ENCODE results near the gene SMARCB1.
A peak's percentile ranks its signal among the peaks of the same experiment; 100 is the strongest.

Gene SMARCB1

DNA sequence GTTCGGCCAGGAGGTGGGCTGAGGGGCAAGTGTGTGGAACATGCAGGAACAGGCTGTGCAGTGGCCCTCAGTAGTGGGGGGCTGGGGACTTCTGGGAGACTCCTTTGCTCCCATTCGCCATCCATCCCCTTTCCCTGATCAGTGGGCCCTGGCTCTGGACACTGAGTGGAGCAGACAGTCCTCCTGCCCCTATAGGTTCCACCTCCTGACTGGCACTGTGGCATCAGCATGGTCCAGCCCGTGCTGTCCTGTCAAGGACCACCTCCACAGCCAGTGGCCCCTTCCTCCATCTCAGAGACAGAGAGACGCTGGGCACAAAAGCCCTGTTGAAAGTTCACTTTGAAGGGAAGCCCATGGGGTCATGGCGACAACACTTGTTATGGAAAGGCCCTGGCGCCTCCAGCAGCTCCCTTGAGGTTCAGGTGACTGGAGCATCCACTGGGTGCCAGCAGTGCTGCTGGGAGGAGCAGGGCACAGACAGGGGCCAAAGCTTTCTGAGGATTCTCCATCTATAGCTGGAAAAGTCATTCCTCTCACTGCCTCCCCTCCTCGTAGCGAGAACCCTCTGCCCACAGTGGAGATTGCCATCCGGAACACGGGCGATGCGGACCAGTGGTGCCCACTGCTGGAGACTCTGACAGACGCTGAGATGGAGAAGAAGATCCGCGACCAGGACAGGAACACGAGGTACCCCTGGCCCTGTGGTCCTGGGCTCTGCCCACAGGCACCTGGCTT, 46.4 kb downstream of the SMARCB1 start:
- peak; percentile 36 for DNase-seq

DNA sequence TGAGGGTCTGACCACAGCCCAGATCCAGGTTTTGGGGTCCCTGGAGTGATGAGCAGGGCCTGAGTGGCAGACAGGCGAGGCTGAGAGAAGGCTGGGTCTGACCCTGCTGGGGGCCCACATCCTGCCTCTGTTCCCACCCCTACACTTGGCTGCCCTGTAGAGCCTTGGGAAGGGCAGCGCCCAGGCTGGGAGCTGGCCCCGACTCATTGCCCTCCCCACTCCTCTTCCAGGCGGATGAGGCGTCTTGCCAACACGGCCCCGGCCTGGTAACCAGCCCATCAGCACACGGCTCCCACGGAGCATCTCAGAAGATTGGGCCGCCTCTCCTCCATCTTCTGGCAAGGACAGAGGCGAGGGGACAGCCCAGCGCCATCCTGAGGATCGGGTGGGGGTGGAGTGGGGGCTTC, 47.1 kb downstream of the SMARCB1 start:
- DNase-seq: peak; percentile 37

DNA sequence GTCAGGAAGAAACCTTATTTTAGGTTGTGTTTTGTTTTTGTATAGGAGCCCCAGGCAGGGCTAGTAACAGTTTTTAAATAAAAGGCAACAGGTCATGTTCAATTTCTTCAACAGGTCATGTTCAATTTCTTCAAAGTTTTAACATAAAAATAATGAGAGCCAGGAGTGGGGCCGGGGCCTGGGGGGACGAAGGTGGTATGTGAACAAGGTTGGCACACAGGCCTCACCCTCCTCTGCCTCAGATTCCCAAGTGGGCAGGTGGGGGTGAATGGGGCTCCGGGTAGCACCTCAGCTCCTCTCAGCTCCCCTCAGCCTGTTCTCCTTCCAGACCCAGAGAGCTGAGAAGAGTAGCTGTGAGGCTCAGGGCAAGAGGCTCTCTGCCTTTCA, 47.6 kb downstream of the SMARCB1 start:
- peak; percentile 40 for DNase-seq

DNA sequence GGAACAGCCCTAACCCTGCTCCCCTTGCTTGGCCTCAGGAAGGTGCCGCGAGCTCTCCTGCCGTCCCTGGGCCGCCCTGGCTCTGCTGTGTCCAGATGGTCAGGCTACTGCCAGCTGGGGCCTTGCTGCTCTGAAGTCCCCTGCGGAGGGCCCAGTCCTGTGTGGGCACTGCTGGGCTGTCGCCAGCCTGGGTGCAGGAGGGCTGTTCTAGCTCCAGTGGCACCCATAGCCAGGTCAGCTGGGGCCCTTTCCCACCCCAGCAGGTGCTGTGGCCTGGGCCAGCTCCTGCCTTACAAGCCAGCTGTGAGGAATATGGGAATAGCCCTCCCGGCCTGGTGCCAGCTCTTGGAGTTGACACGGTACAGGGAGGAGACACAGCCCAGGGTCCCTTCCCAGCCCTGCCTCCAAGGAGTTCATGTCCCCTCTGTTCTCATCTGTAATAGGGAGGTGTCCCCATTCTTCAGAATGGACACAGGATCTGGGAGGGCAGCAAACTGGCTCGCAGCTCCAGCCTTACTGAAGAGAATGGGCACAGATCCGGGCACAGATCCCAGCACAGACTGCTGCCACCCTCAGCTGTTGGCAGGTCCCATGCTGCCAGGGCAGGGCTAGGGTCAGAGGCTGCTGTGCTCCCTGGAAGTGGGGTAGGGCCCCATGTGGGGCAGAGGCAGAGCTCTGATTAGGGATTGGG, 48.2 kb downstream of the SMARCB1 start:
- DNase-seq: peak; percentile 42

DNA sequence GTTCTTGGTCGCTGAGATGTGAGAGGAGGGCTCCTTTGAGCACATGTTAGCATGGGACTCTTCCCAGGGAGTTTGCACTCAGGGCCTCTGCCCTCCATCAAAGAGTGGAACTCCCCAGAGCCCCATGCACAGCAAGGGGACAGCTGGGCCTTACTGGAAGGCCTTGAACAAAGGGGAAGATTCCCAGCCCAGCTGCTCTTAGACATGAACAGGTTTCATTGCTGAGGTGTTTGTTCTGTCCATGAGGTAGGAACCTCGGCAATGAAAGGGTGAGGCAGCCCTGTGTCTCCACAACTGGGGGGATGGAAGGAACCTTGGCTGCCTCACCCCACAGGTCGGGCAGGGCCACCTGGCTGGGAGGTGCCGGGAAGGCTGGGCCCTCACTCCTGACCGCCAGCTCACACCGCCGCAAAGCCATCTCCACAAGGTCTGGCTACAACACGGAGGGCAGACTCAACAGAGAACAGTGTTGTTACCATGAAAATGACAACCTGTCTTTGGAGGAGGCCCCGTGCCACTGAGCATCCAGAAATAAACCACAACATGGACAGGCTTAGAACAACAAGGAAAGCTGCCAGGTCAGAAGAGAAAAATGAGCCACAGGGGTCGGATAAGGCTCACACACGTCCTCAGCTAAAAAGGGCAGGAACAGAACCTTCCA, 48.8 kb downstream of the SMARCB1 start:
- peak; percentile 28 for DNase-seq

DNA sequence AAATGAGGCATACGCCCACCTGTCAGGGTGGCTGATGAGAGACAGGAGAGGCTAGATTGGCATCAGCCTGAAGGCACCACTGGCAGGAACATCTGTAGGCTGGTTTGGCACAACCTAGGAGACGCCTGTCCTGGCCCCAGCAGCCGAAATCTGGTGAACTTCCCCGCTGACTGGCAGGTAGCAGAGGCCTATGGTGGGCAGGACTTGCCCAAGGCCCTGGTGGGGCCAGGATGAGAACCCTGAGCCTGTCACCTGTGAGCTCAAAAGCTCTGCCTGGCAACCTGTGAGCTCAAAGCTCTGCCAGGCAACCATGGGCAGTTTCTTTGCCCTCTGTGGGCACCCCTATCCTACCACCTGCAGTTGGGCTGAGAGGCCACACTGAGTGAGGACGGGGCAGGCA, 49.5 kb downstream of the SMARCB1 start:
- DNase-seq: no peak

DNA sequence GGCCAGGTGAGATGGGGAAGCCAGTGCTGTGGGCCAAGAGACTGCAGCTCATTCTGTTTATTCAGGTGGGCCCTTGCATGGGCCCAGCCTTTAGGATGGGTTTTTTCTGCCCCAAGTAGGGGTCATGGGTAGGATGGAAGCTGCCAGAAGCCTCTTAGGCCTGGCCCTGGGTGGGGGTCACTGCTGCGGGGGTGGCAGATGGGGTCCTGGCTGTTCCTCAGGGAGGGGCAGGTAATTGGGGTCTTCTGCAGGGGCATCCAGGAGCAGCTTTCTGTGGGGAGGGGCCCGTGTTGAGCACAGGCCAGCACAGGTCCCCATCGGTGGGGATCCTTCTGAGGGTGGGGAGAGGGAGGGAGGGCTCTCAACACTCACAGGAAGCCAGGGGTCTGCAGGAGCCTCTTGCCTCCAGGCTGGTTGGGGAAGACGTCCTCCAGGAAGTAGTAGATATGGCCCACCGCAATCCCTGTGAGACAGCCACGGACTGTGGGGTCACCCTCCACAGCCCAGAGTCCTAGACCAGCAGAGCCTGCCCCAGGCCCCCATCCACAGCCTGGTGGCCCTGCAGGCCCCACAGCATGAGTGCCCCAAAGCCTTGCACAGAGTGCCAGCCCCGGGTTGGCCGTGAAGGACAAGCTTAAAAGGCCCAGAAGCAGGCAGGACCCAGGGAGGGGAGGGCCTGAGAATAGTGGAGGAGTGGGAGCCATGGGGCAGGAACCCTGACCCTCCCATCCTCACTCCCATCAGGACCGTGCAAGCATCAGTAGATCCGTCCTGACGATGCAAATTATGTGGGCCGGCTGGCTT, 50.1 kb downstream of the SMARCB1 start:
- no peak for DNase-seq

DNA sequence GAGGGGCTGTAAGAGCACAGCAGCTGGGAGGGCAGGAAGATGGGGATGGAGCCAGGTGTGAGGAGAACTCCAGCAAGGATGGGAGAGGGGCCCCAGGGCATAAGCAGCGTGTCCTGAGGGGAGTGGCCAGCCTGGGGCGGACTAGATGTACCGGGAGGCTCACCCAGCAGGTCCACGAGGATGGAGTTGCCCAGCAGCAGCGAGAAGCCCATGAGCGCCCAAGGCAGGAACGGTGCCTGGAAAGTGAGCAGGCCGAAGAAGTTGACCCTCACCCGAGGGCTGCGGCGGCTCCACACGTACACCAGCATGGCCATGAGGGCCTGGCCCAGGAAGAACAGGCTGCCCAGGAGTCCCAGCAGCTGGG, 50.7 kb downstream of the SMARCB1 start:
- no peak for DNase-seq

DNA sequence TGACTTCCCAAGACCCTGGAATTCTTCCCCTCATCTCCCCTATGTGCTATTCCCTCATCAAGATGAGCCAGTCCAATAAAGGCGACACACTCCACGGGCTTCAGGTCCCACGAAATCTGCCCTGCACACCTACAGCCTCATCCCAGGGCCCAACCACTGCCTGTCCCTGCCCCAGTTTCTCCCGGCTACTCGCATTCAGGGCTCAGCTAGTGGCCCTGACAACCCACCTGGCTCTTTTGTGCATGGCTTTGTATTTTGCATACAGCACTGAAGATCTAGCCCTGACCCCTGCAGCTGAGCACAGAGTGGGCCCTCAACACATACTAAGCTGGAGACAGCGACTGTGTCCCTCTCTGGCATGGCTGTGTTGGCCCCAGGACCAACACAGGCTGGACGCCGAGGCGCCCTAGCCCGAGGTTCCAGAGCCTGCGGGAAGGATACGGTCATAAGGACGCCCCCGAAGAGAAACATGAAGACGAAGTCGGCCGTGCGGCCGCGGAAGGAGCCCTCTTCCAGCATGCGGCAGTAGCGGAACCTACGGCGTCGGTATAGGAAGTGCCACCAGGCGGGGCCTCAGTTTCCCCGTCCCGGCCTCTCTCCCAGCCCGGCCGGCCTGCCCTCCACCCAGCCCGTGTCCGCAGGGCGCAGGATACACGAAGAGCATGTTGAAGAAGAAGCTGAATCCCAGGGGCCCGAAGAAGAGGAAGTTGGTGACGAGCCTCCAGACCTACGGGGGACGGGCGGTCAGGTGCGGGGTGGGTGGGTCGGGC, 51.3 kb downstream of the SMARCB1 start:
- no peak for DNase-seq

DNA sequence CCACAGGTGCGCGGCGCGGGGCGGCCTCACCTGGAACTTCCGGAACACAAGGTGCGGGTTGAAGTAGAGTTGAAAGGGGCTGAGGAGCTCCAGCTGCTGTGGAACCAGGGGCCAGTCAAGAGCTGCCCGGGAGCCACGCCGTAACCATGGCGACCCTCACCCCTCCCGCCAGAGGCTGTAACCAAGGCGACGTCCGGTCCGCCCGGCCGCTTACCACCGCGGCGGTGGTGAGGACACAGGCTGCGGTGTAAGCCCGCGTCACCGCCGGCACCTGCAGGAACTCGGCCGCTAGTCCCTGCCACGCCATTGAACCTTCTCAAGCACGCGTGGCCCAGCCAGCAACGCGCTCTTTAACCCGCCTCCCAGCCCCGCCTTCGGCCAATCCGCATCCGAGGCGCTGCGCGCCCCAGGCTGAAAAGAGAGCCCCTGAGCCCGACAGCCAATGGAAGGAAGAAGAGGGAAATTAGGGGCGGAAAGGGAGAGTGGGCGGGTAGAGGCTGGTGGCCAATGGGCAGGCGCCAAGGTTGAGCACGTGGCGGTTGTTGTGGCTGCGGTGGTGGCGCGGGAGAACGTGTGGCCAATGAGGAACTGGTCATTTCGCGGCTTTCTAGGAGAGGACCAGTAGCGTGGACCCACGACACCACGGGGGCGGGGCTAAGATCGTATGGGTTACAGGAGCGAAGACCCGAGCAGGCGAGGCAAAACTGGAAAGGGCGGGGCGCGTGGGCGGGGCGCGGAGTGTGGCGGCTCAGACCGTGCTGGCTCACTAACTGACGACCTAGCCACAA, 52.1 kb downstream of the SMARCB1 start, which contains the start of gene DERL3:
DERL3 (minus strand) TSS at position 326 of the 788 bp plus-strand sequence; CDS start at position 307, 19 bp downstream.
- peak; percentile 96 for DNase-seq

DNA sequence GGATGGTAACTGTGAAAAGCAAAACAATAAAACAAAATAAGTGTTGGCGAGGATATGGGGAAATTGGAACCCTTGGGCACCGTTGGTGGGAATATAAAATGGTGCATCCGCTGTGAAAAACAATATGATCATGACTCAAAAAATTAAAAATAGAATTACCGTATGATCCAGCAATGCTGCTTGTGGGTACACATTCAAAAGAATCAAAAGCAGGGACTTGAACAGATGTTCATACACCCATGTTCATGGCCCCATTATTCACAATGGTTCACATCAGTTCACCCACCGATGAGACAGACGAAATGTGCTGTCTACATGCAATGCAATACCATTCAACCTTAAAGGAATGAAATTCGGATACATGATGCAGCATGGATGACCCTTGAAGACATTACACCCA, 53.3 kb downstream of the SMARCB1 start:
- DNase-seq: no peak

DNA sequence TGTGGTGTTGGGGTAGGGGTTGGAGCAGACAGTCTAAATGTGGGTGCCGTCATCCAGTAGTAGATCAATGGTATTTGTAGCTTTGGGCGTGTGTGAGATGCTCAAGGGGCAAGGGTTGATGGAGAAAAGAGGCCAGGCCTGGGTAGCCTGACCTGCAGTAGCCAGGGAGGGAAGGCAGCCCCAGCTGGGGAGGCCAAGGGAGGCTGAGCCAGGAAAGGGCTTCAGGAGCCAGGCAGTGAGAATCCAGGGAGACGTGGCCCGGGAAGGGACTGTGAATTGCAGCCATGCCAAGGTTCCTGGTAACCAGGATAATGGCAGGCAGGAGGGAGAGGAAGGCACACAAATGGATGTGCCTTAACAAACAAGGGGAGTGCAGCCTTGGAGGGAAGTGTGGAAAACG, 54.5 kb downstream of the SMARCB1 start:
- no peak for DNase-seq

DNA sequence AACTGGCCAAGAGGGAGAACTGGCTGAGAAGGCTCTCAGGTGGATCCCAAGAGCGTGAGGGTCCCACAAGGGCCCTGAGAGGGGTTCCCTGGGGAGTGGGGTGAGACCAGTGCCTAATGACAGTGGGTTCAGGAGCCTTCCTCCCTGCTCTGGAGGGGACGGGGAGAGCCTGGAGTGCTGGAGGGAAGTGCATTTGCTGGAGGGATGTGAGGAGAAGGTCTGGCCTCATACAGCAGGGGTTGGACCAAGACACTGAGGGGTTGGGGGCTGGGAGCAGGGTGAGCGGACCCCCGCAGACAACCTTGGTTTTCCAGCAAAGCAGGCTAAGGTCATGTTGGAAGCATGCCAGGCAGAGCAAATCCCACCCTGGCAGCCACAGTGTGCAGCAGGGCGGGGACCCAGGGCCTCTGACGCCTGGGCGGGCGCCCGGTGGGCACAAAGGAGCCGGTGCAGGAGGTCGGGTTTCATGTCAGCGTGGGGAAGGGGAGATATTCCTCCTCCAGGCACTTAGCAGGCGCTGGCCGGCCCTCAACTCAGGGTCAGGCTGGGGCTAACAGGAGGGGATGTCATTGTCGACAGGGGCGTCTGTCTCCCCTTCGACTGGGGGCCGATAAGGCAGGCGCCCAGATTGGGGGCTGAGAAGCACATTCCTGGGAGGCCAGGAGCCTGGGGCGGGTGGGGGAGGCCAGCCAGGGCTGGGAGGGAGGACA, 55.1 kb downstream of the SMARCB1 start:
- DNase-seq: no peak

DNA sequence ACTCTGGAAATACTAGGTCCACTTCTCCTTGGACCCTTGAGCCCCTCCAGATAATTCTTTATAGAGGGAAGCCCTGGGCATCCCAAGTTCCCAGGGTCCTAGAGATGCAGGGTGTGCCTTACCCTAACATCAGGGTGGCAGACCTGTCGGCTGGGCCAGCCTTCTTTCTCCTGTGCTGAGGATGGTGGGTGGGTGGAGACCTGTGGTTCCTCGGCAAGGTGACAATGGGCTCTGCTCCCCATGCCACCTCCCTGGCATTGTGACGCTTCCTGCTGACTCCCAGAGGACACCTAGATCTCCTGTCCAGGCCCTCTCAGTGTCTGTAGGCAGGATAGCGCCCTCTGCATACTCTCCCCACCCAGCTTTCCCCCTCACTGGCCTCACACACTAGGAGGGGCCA, 55.8 kb downstream of the SMARCB1 start:
- DNase-seq: no peak

DNA sequence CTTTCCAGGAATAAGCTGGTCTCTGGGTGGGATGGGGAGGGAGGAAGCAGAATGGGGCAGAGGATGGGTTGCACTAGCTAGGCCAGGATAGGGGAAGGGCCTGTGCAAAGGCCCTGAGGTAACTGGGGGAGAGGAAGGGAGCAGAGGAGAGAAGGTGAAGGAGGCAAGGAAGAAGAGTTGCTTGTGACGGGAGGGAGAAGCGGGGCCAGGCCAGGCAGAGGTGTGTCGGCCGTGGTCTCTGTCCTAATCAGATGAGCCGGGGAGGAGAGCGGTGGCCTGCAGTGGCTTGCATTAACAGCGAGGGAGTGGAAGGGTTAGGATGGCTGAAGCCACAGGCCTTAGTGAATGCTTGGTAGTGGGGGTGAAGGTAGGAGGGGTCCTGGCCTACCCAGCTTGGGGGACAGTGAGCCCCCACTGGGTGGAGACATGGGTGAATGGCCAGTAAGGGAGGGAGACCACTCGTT, 58.0 kb downstream of the SMARCB1 start:
- DNase-seq: no peak

DNA sequence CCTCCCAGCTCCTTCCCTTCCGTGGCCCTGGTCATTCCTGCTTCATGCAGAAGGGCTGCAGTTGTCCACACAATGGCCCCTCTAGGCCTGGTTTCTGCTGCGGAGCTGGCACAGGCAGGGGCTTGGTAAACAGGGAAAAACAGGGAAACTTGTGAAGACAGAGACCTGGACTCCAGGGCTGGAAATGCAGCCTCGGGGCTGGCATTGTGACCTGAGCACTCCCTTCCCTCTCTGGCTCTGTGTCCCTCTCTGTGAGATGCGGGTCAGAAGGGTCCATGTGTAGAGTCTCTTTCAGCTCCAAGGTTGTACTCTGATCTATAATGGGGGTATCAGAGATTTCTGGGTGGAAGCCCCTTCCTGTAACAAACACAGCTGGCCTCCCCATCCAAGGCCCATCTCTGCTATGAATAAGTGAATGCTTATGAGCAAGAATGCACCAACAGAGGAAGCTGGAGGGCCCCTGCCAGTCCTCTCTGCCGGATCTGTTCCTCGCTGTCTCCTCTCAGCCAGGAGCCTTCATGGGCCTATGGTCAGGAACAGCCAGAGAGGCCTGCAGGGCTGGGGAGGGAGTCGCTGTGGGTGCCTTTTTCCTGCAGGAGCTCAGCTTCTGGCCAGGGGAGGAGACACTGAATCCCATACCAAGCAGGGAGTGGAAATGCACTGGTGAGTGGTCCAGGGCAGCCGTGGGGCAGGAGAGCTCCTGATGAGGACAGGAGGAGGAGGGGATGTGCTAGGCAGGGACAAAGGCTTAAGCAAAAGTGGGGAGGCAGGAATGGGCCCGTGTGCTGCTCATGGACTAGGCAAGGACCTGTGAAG, 58.7 kb downstream of the SMARCB1 start:
- no peak for DNase-seq

DNA sequence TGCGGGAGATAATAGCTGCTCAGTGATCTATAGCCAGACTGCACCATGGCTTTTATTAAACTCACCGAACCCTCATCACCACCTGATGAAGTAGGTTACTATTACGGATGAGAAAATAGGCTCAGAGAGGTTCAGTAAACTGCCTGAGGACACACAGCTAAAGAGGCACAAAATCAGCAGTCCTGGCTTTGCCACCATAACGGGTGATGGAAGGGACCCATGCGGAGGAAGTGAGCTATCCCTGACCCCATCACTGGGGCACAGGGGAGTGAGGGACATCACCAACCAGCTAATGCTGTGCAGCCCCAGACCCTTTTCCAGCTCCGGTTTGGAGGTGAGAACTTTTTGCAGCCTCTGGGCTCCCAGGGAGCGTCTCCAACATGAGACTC, 59.3 kb downstream of the SMARCB1 start:
- DNase-seq: no peak

DNA sequence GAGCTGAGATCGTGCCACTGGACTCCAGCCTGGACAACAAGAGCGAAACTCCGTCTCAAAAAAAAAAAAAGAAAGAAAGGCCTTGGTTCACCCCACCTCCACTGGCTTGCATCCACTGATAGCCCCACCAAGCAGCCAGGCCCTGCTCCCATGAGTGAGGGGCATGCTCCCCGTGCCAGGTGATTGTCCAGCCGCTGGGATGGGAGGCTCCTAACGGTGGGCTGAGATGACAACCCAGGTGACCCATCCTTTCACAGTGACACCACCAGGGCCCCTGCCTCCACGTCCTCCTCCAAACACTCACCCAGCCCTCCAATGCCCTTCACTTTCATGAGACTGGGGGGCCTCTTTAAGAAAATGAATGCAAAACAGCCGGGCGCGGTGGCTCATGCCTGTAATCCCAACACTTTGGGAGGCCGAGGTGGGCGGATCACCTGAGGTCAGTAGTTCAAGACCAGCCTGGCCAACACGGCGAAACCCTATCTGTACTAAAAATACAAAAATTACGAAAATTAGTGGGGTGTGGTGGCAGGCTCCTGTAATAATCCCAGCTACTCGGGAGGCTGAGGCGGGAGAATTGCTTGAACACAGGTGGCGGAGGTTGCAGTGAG, 60.6 kb downstream of the SMARCB1 start:
- no peak for DNase-seq
